ENCODE results near the gene RIPK4.

GRCh38 chr21:41769111-41769510, 2.3 kb upstream of the RIPK4 start:
- TF ChIP-seq CTCF (IDR thresholded peaks at IDR 0.05), result no peak
- no peak for TF ChIP-seq POLR2A (IDR thresholded peaks at IDR 0.05)

All from breast epithelium (tissue), 3 donors.